Activated effector memory CD4-positive, alpha-beta T cell treated with anti-CD3 and anti-CD28 coated beads, Interleukin-2, amount 50 U/mL, for 16 hours (primary cell): ENCODE data around the gene ZNF235.
"Not testable (repeated sequence)": the region's sequence is repeated elsewhere in the genome, so short reads cannot be mapped to it uniquely, and the experiment has no call there.

ENCODE experiments used
- DNase-seq: peaks from one replicate; pipeline ENCODE4 v3.0.0-alpha.2; 2020

The ZNF235 gene

GRCh38 chr19:44255705-44256411 is 49.0 kb downstream of the ZNF235 start:
- no peak for DNase-seq

GRCh38 chr19:44254496-44254895 is 50.3 kb downstream of the ZNF235 start:
- no peak for DNase-seq

GRCh38 chr19:44253392-44253791 is 51.4 kb downstream of the ZNF235 start:
- not testable (repeated sequence) for DNase-seq

GRCh38 chr19:44252332-44252731 is 52.5 kb downstream of the ZNF235 start:
- DNase-seq: not testable (repeated sequence)

- no peak for DNase-seq
These were observed 68.4 kb downstream of the ZNF235 start for GRCh38 chr19:44236384-44236783.
